ENCODE data around the gene CA5A. TPM values are rescaled to one million over a fixed set of nuclear protein-coding genes. Genes with fewer than 3 reads are reported as not detected.

Gene CA5A
- total and polyA plus RNA-seq, 2 experiments from 2014 or later, result not detected

DNA sequence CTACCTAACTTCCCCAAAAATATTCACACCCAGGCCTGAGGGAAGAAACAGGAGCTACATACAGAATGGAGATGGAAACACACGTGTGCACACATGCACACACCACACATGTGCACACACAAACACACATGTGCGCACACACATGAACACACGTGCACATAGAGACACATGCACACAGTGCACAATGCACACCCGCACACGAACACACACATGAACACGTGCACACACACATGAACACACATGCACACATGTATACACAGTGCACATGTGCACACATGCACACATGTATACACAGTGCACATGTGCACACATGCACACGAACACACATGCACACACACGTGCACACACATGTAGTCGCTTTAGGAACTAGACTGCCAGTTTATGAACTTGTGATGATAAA is 18.8 kb downstream of the CA5A start:
- Mint-ChIP-seq H3K36me3 (ENCODE audit: low read depth) (no peaks in the 10 kb centered on the region; the same call in 2 of the 3 replicates), H3K4me1 (peaks cover 3% of the 10 kb centered on the region; the same call in 2 of the 3 replicates), H3K9me3 (0 out of 3 replicates have a peak, but pooled peaks cover 6% of the 10 kb centered on the region), H3K27me3 (ENCODE audit: insufficient read depth, low read depth, poor library complexity) (peaks cover 14% of the 10 kb centered on the region), H3K4me3 (no peak overlapping the region), H3K27ac (no peak overlapping the region)
- H3K4me2 ChIP-seq, result no peak overlapping the region
- no peaks in the 10 kb centered on the region for H3K4me1 ChIP-seq (ENCODE audit: insufficient read depth)
- H3K36me3 ChIP-seq (ENCODE audit: insufficient read depth), result no peaks in the 10 kb centered on the region
- H3K27ac ChIP-seq (ENCODE audit: low read depth), result no peak overlapping the region
- TF ChIP-seq EZH2phosphoT487 (IDR thresholded peaks at IDR 0.05; ENCODE audit: unreplicated experiment) (no peak), EZH2 (IDR thresholded peaks at IDR 0.05; ENCODE audit: low read depth, unreplicated experiment) (no peak), POLR2AphosphoS5 (IDR thresholded peaks at IDR 0.05; ENCODE audit: low read depth) (no peak), JUNB (IDR thresholded peaks at IDR 0.05; ENCODE audit: unreplicated experiment) (no peak), CREB1 (CRISPR knock-in tag; IDR thresholded peaks at IDR 0.05; ENCODE audit: low read depth) (no peak), ZNF114 (CRISPR knock-in tag; IDR thresholded peaks at IDR 0.05) (no peak)
- TF ChIP-seq, protein P1, sequence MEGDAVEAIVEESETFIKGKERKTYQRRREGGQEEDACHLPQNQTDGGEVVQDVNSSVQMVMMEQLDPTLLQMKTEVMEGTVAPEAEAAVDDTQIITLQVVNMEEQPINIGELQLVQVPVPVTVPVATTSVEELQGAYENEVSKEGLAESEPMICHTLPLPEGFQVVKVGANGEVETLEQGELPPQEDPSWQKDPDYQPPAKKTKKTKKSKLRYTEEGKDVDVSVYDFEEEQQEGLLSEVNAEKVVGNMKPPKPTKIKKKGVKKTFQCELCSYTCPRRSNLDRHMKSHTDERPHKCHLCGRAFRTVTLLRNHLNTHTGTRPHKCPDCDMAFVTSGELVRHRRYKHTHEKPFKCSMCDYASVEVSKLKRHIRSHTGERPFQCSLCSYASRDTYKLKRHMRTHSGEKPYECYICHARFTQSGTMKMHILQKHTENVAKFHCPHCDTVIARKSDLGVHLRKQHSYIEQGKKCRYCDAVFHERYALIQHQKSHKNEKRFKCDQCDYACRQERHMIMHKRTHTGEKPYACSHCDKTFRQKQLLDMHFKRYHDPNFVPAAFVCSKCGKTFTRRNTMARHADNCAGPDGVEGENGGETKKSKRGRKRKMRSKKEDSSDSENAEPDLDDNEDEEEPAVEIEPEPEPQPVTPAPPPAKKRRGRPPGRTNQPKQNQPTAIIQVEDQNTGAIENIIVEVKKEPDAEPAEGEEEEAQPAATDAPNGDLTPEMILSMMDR (conservative IDR thresholded peaks at IDR 0.05; ENCODE audit: low read depth in 2 of 2), result no peak
- TF ChIP-seq, protein P2, sequence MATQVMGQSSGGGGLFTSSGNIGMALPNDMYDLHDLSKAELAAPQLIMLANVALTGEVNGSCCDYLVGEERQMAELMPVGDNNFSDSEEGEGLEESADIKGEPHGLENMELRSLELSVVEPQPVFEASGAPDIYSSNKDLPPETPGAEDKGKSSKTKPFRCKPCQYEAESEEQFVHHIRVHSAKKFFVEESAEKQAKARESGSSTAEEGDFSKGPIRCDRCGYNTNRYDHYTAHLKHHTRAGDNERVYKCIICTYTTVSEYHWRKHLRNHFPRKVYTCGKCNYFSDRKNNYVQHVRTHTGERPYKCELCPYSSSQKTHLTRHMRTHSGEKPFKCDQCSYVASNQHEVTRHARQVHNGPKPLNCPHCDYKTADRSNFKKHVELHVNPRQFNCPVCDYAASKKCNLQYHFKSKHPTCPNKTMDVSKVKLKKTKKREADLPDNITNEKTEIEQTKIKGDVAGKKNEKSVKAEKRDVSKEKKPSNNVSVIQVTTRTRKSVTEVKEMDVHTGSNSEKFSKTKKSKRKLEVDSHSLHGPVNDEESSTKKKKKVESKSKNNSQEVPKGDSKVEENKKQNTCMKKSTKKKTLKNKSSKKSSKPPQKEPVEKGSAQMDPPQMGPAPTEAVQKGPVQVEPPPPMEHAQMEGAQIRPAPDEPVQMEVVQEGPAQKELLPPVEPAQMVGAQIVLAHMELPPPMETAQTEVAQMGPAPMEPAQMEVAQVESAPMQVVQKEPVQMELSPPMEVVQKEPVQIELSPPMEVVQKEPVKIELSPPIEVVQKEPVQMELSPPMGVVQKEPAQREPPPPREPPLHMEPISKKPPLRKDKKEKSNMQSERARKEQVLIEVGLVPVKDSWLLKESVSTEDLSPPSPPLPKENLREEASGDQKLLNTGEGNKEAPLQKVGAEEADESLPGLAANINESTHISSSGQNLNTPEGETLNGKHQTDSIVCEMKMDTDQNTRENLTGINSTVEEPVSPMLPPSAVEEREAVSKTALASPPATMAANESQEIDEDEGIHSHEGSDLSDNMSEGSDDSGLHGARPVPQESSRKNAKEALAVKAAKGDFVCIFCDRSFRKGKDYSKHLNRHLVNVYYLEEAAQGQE (IDR thresholded peaks at IDR 0.05; ENCODE audit: unreplicated experiment), result no peak
- no peaks in the 10 kb centered on the region for H3K27me3 ChIP-seq (ENCODE audit: insufficient read depth)
- 0 out of 2 replicates have a peak, but pooled peaks cover 6% of the 10 kb centered on the region for H3F3A ChIP-seq (replicated peaks; ENCODE audit: low read depth)
- DNase-seq (ENCODE audit: low spot score), result no peak
- H3K79me2 ChIP-seq (replicated peaks; ENCODE audit: insufficient read depth), result no peaks in the 10 kb centered on the region
- no peaks in the 10 kb centered on the region for H4K20me1 ChIP-seq (replicated peaks; ENCODE audit: insufficient read depth)
- H2AFZ ChIP-seq, result no peak overlapping the region
- no peak overlapping the region for H3K4me3 ChIP-seq
- no peak for ATAC-seq
- no peaks in the 10 kb centered on the region for H3K9me2 ChIP-seq (ENCODE audit: insufficient read depth)

DNA sequence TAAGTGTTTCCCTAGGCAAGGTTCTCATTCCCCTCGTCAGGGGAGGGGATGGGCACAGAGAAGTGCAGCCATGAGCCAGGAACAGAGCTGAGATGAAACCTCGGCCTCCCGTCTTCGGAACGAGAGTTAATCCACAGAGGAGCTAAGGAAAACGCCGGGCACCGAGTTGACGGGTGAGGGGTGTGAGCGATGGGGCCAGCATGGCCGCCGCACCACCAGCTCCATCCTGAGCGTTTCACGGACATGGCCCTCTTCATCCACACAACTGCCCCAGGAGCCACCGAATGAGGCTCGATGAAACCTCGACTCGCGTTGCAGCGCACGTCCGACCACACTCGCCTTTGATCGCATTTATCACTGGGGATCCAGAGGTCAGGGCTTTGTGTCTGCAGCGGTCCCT is 21.5 kb downstream of the CA5A start:
- Histone ChIP-seq H3K27ac (ENCODE audit: low read depth) (no peak overlapping the region), H2AFZ (no peak overlapping the region), H3K79me2 (replicated peaks; ENCODE audit: insufficient read depth) (no peaks in the 10 kb centered on the region), H3K4me2 (no peak overlapping the region), H4K20me1 (replicated peaks; ENCODE audit: insufficient read depth) (no peaks in the 10 kb centered on the region), H3K4me1 (ENCODE audit: insufficient read depth) (no peaks in the 10 kb centered on the region), H3K9me2 (ENCODE audit: insufficient read depth) (no peaks in the 10 kb centered on the region), H3K4me3 (no peak overlapping the region), H3F3A (replicated peaks; ENCODE audit: low read depth) (0 out of 2 replicates have a peak, but pooled peaks cover 6% of the 10 kb centered on the region), H3K27me3 (ENCODE audit: insufficient read depth) (no peaks in the 10 kb centered on the region), H3K36me3 (ENCODE audit: insufficient read depth) (no peaks in the 10 kb centered on the region)
- peaks cover 3% of the 10 kb centered on the region; the same call in 2 of the 3 replicates for H3K4me1 Mint-ChIP-seq
- no peak for ATAC-seq
- no peaks in the 10 kb centered on the region; the same call in 2 of the 3 replicates for H3K36me3 Mint-ChIP-seq (ENCODE audit: low read depth)
- peaks cover 17% of the 10 kb centered on the region for H3K27me3 Mint-ChIP-seq (ENCODE audit: insufficient read depth, low read depth, poor library complexity)
- no peak overlapping the region for H3K4me3 Mint-ChIP-seq
- 0 out of 3 replicates have a peak, but pooled peaks cover 6% of the 10 kb centered on the region for H3K9me3 Mint-ChIP-seq
- DNase-seq (ENCODE audit: low spot score), result no peak
- H3K27ac Mint-ChIP-seq, result no peak overlapping the region
- TF ChIP-seq POLR2AphosphoS5 (IDR thresholded peaks at IDR 0.05; ENCODE audit: low read depth) (no peak), ZNF331 (CRISPR knock-in tag; IDR thresholded peaks at IDR 0.05; ENCODE audit: low read depth) (no peak), NANOG (IDR thresholded peaks at IDR 0.05; ENCODE audit: borderline replicate concordance) (no peak), STAT1 (IDR thresholded peaks at IDR 0.05; ENCODE audit: unreplicated experiment) (no peak), EZH2 (IDR thresholded peaks at IDR 0.05; ENCODE audit: low read depth, unreplicated experiment) (no peak), CREB1 (CRISPR knock-in tag; IDR thresholded peaks at IDR 0.05; ENCODE audit: low read depth) (no peak), EZH2phosphoT487 (IDR thresholded peaks at IDR 0.05; ENCODE audit: unreplicated experiment) (no peak)

Measured in GM23338 (cell line).